ENCODE results near the gene XXYLT1.
A peak's percentile ranks its signal among the peaks of the same experiment; 100 is the strongest.

The XXYLT1 gene

DNA sequence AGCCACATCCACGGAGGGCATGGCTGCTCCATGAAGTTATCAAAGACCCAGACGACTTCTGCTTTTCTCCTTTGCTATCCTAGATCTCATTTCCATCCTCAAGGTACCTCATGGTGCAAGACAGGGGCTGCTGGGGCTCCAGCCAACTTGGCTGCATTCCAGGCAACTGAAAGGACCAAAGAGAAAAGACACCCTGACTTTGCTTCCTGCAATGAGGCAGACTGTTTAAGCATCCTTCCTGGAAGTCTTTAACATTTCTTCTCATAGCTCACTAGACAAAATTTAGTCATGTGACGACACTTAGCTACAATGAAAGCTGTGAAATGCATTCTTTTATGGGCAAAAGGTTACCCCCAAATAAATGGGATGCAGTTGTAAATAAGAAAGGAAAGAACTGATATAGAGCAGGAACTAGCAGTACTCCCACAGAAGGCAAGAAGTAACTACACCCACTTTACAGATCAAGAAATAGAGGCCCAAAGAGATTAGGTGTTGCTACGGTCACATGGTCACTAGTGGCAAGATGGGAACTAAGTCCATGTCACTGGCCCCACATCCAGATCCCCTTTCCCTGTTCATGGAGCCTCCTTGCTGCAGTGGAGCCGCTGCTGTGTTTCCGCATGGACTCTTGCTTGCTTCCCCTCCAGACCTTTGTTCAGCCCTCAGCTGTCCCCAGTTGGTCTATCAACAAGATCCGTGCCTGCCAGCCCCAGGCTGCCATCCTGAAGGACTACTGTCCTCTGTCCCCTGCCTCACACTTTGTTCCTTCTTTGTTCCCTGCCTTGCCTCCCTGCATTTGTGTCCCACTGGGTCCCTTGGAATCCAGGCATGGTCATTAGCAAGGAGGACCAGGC is 107.0 kb downstream of the XXYLT1 start:
- no peaks in the 10 kb centered on the region for H3K36me3 ChIP-seq (ENCODE audit: control insufficient read depth, low read length)
- H3K27me3 ChIP-seq (ENCODE audit: control insufficient read depth, low read length): no peaks in the 10 kb centered on the region
- H4K20me1 ChIP-seq (ENCODE audit: control insufficient read depth, insufficient read depth, low read depth, low read length): no peaks in the 10 kb centered on the region
- no peak overlapping the region for H3K4me3 ChIP-seq (ENCODE audit: low read length)
- H3K4me2 ChIP-seq (ENCODE audit: low read length): peak overlapping the region; percentile 2; the same call in 1 of the 2 replicates
- H3K9me3 ChIP-seq (ENCODE audit: control insufficient read depth, insufficient read depth, low read length): no peaks in the 10 kb centered on the region
- TF ChIP-seq CTCF (IDR thresholded peaks at IDR 0.05; ENCODE audit: low read depth, low read length, poor library complexity, severe bottlenecking): no peak
- TF ChIP-seq EZH2phosphoT487 (IDR thresholded peaks at IDR 0.05; ENCODE audit: borderline replicate concordance, low read length): no peak
- H3K9me2 ChIP-seq (replicated peaks; ENCODE audit: control insufficient read depth, low read length): no peaks in the 10 kb centered on the region
- peaks cover 13% of the 10 kb centered on the region; the same call in 1 of the 2 replicates for H3K79me2 ChIP-seq (ENCODE audit: control insufficient read depth, low read length)
- peaks cover 7% of the 10 kb centered on the region; the same call in 1 of the 2 replicates for H3F3A ChIP-seq (ENCODE audit: control insufficient read depth, insufficient read depth)
- no peak overlapping the region for H3K27ac ChIP-seq (ENCODE audit: low read depth, low read length)
- peaks cover 49% of the 10 kb centered on the region for H3K4me1 ChIP-seq (ENCODE audit: control insufficient read depth, low read length)

- peaks cover 13% of the 10 kb centered on the region for H3F3A ChIP-seq (ENCODE audit: control insufficient read depth, insufficient read depth)
- no peaks in the 10 kb centered on the region for H3K9me3 ChIP-seq (ENCODE audit: control insufficient read depth, insufficient read depth, low read length)
- H3K27me3 ChIP-seq (ENCODE audit: control insufficient read depth, low read length): no peaks in the 10 kb centered on the region
- no peaks in the 10 kb centered on the region for H3K9me2 ChIP-seq (replicated peaks; ENCODE audit: control insufficient read depth, low read length)
- H4K20me1 ChIP-seq (ENCODE audit: control insufficient read depth, insufficient read depth, low read depth, low read length): no peaks in the 10 kb centered on the region
- H3K4me3 ChIP-seq (ENCODE audit: low read length): no peak overlapping the region
- no peak overlapping the region for H3K27ac ChIP-seq (ENCODE audit: low read depth, low read length)
- no peaks in the 10 kb centered on the region for H3K36me3 ChIP-seq (ENCODE audit: control insufficient read depth, low read length)
- no peak for TF ChIP-seq CTCF (IDR thresholded peaks at IDR 0.05; ENCODE audit: low read depth, low read length, poor library complexity, severe bottlenecking)
- no peak for TF ChIP-seq EZH2phosphoT487 (IDR thresholded peaks at IDR 0.05; ENCODE audit: borderline replicate concordance, low read length)
- H3K4me1 ChIP-seq (ENCODE audit: control insufficient read depth, low read length): peaks cover 60% of the 10 kb centered on the region
- peak overlapping the region; percentile 39; the same call in 1 of the 2 replicates for H3K4me2 ChIP-seq (ENCODE audit: low read length)
- peaks cover 19% of the 10 kb centered on the region; the same call in 1 of the 2 replicates for H3K79me2 ChIP-seq (ENCODE audit: control insufficient read depth, low read length)
Observed at GRCh38 chr3:195162816-195163215, 108.1 kb downstream of the XXYLT1 start.

DNA sequence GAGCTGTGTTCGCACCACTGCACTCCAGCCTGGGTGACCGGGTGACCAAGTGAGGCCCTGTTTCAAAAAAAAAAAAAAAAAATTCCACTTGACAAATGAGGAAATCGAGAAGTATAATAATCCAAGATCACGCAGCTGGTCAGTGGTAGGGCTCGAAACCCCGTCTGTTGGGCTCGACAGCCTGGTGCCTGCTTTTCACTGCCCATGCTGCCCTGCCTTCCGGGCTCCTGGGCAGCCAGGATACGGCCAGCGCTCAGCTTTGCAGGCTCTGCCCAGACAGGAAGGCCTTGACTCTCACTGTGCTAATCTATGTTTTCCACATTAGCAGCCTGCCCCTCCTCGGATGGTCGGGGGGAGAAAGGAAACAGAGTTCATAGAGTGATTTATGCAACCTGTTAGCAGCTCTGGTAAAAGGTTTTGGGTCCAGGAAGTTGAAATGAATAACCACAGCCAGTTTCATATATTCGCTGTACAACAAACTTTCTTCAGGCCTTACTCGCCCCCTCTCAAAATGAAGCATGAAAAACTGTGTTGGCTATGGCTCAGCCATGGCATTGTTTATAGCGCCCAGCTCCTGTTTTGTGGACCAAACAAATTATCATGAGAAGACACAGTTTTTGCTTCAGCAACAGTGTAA is 108.8 kb downstream of the XXYLT1 start:
- no peaks in the 10 kb centered on the region for H3K36me3 ChIP-seq (ENCODE audit: control insufficient read depth, low read length)
- peaks cover 19% of the 10 kb centered on the region for H3F3A ChIP-seq (ENCODE audit: control insufficient read depth, insufficient read depth)
- H3K4me2 ChIP-seq (ENCODE audit: low read length): peak overlapping the region; percentile 39
- peaks cover 19% of the 10 kb centered on the region; the same call in 1 of the 2 replicates for H3K79me2 ChIP-seq (ENCODE audit: control insufficient read depth, low read length)
- H3K9me2 ChIP-seq (replicated peaks; ENCODE audit: control insufficient read depth, low read length): no peaks in the 10 kb centered on the region
- peak overlapping the region; percentile 21; the same call in 1 of the 2 replicates for H3K27ac ChIP-seq (ENCODE audit: low read depth, low read length)
- H3K9me3 ChIP-seq (ENCODE audit: control insufficient read depth, insufficient read depth, low read length): no peaks in the 10 kb centered on the region
- H3K27me3 ChIP-seq (ENCODE audit: control insufficient read depth, low read length): no peaks in the 10 kb centered on the region
- 0 out of 2 replicates have a peak overlapping the region, but pooled peaks have one; percentile 11 for H3K4me3 ChIP-seq (ENCODE audit: low read length)
- peaks cover 67% of the 10 kb centered on the region for H3K4me1 ChIP-seq (ENCODE audit: control insufficient read depth, low read length)
- TF ChIP-seq EZH2phosphoT487 (IDR thresholded peaks at IDR 0.05; ENCODE audit: borderline replicate concordance, low read length) (no peak), CTCF (IDR thresholded peaks at IDR 0.05; ENCODE audit: low read depth, low read length, poor library complexity, severe bottlenecking) (no peak)
- H4K20me1 ChIP-seq (ENCODE audit: control insufficient read depth, insufficient read depth, low read depth, low read length): no peaks in the 10 kb centered on the region

Data from DOHH2 (cell line).